SJSA1 (cell line): ENCODE measurements around the gene MAGI2. TPM values are rescaled to one million over a fixed set of nuclear protein-coding genes. Genes with fewer than 3 reads are reported as not detected.

Experiments used
- DNase-seq, 2 experiments: peaks; one replicate each; pipeline ENCODE4 v3.0.0-alpha.2; 2015 to 2020; ENCODE audit warnings: low spot score in 2 of 2, low read depth in 1 of 2
- H3K27ac ChIP-seq: fragments of 250-450 bp; sonication (Bioruptor Pico); 2 replicates; pipeline ENCODE4 v1.5.1; 2020; ENCODE audit warnings: mild to moderate bottlenecking, moderate library complexity
- H3K27me3 ChIP-seq: fragments of 250-450 bp; sonication (Bioruptor Pico); replicated peaks from 2 replicates; pipeline ENCODE4 v1.5.1; 2020; ENCODE audit warnings: mild to moderate bottlenecking, moderate library complexity
- H3K36me3 ChIP-seq: fragments of 250-450 bp; sonication (Bioruptor Pico); 2 replicates; pipeline ENCODE4 v1.5.1; 2020; ENCODE audit warnings: mild to moderate bottlenecking
- H3K4me1 ChIP-seq: fragments of 250-450 bp; sonication (Bioruptor Pico); replicated peaks from 2 replicates; pipeline ENCODE4 v1.6.1; 2021; ENCODE audit warnings: mild to moderate bottlenecking
- H3K4me3 ChIP-seq: fragments of 250-450 bp; sonication (Bioruptor Pico); 2 replicates; pipeline ENCODE4 v1.5.1; 2020; ENCODE audit warnings: mild to moderate bottlenecking
- H3K9me3 ChIP-seq: fragments of 250-450 bp; sonication (Bioruptor Pico); replicated peaks from 2 replicates; pipeline ENCODE4 v1.5.1; 2020; ENCODE audit warnings: mild to moderate bottlenecking
- total RNA-seq: library from RNA; depleted of rRNA; stranded (reverse); fragments of >200 nt; shearing (Covaris generic); gene quantifications from 2 replicates; pipeline ENCODE4 v1.2.3, GENCODE V29; 2014

Gene MAGI2
- total RNA-seq, 1 experiment from 2014 or later, result 0.82 TPM

- Histone ChIP-seq H3K4me3 (no peak overlapping the region), H3K36me3 (no peaks in the 10 kb centered on the region), H3K4me1 (peaks cover 10% of the 10 kb centered on the region), H3K27ac (no peak overlapping the region), H3K27me3 (no peaks in the 10 kb centered on the region), H3K9me3 (no peaks in the 10 kb centered on the region)
- DNase-seq, result peak in 1 of 2 experiments; percentile 25
These were observed 155.2 kb downstream of the MAGI2 start for GRCh38 chr7:79298145-79298760.

- peaks cover 13% of the 10 kb centered on the region for H3K4me1 ChIP-seq
- no peak overlapping the region for H3K4me3 ChIP-seq
- no peaks in the 10 kb centered on the region for H3K27me3 ChIP-seq
- H3K9me3 ChIP-seq, result no peaks in the 10 kb centered on the region
- H3K36me3 ChIP-seq, result no peaks in the 10 kb centered on the region
- DNase-seq, result no peak
- H3K27ac ChIP-seq, result no peak overlapping the region
These were observed 156.7 kb downstream of the MAGI2 start for GRCh38 chr7:79296553-79297320.

GRCh38 chr7:79293655-79294142 is 159.8 kb downstream of the MAGI2 start:
- H3K36me3 ChIP-seq, result no peaks in the 10 kb centered on the region
- DNase-seq, result peak; percentile 57 to 72
- no peak overlapping the region for H3K27ac ChIP-seq
- peaks cover 20% of the 10 kb centered on the region for H3K4me1 ChIP-seq
- no peaks in the 10 kb centered on the region for H3K9me3 ChIP-seq
- no peaks in the 10 kb centered on the region for H3K27me3 ChIP-seq
- H3K4me3 ChIP-seq, result no peak overlapping the region

GRCh38 chr7:79292834-79293233 is 160.6 kb downstream of the MAGI2 start:
- Histone ChIP-seq H3K27me3 (no peaks in the 10 kb centered on the region), H3K36me3 (no peaks in the 10 kb centered on the region), H3K9me3 (no peaks in the 10 kb centered on the region), H3K27ac (no peak overlapping the region), H3K4me3 (no peak overlapping the region), H3K4me1 (peaks cover 20% of the 10 kb centered on the region)
- DNase-seq, result peak in 1 of 2 experiments; percentile 10

GRCh38 chr7:79291498-79291865 is 162.0 kb downstream of the MAGI2 start:
- H3K4me3 ChIP-seq, result no peak overlapping the region
- no peaks in the 10 kb centered on the region for H3K36me3 ChIP-seq
- no peak overlapping the region for H3K27ac ChIP-seq
- H3K9me3 ChIP-seq, result no peaks in the 10 kb centered on the region
- no peaks in the 10 kb centered on the region for H3K27me3 ChIP-seq
- DNase-seq, result no peak
- peaks cover 20% of the 10 kb centered on the region for H3K4me1 ChIP-seq

GRCh38 chr7:79290841-79291497 is 162.5 kb downstream of the MAGI2 start:
- DNase-seq, result no peak
- Histone ChIP-seq H3K9me3 (no peaks in the 10 kb centered on the region), H3K36me3 (no peaks in the 10 kb centered on the region), H3K27ac (no peak overlapping the region), H3K27me3 (no peaks in the 10 kb centered on the region), H3K4me1 (peaks cover 20% of the 10 kb centered on the region), H3K4me3 (no peak overlapping the region)

GRCh38 chr7:79290398-79290797 is 163.1 kb downstream of the MAGI2 start:
- no peak overlapping the region for H3K27ac ChIP-seq
- DNase-seq, result no peak

GRCh38 chr7:79288655-79289054 is 164.8 kb downstream of the MAGI2 start:
- Histone ChIP-seq H3K4me1 (peaks cover 22% of the 10 kb centered on the region), H3K4me3 (no peak overlapping the region), H3K27me3 (no peaks in the 10 kb centered on the region), H3K9me3 (no peaks in the 10 kb centered on the region), H3K36me3 (no peaks in the 10 kb centered on the region), H3K27ac (no peak overlapping the region)
- DNase-seq, result no peak

More at GRCh38 chr7:79290398-79290797, 163.1 kb downstream of the MAGI2 start:
- Histone ChIP-seq H3K4me1 (peaks cover 20% of the 10 kb centered on the region), H3K9me3 (no peaks in the 10 kb centered on the region), H3K4me3 (no peak overlapping the region), H3K36me3 (no peaks in the 10 kb centered on the region), H3K27me3 (no peaks in the 10 kb centered on the region)

- Histone ChIP-seq H3K9me3 (no peaks in the 10 kb centered on the region), H3K36me3 (no peaks in the 10 kb centered on the region), H3K27ac (no peak overlapping the region), H3K4me1 (peaks cover 23% of the 10 kb centered on the region), H3K4me3 (no peak overlapping the region), H3K27me3 (no peaks in the 10 kb centered on the region)
- DNase-seq, result no peak
These were observed 165.5 kb downstream of the MAGI2 start for GRCh38 chr7:79287981-79288380.

GRCh38 chr7:79286181-79286580 is 167.3 kb downstream of the MAGI2 start:
- no peak for DNase-seq
- Histone ChIP-seq H3K9me3 (no peaks in the 10 kb centered on the region), H3K27me3 (no peaks in the 10 kb centered on the region), H3K36me3 (no peaks in the 10 kb centered on the region), H3K4me1 (peaks cover 31% of the 10 kb centered on the region), H3K27ac (no peak overlapping the region), H3K4me3 (no peak overlapping the region)

- no peak for DNase-seq
- H3K4me3 ChIP-seq, result no peak overlapping the region
- H3K4me1 ChIP-seq, result peaks cover 31% of the 10 kb centered on the region
- H3K9me3 ChIP-seq, result no peaks in the 10 kb centered on the region
- H3K27ac ChIP-seq, result no peak overlapping the region
- H3K36me3 ChIP-seq, result no peaks in the 10 kb centered on the region
- no peaks in the 10 kb centered on the region for H3K27me3 ChIP-seq
These were observed 167.7 kb downstream of the MAGI2 start for GRCh38 chr7:79285756-79286155.

- no peak overlapping the region for H3K4me3 ChIP-seq
- H3K27ac ChIP-seq, result peak overlapping the region; percentile 97
- DNase-seq, result no peak
- H3K9me3 ChIP-seq, result no peaks in the 10 kb centered on the region
- no peaks in the 10 kb centered on the region for H3K27me3 ChIP-seq
- H3K4me1 ChIP-seq, result peaks cover 31% of the 10 kb centered on the region
- no peaks in the 10 kb centered on the region for H3K36me3 ChIP-seq
These were observed 169.3 kb downstream of the MAGI2 start for GRCh38 chr7:79284211-79284610.

- peaks cover 31% of the 10 kb centered on the region for H3K4me1 ChIP-seq
- DNase-seq, result peak in 1 of 2 experiments; percentile 86
- no peaks in the 10 kb centered on the region for H3K27me3 ChIP-seq
- no peaks in the 10 kb centered on the region for H3K36me3 ChIP-seq
- no peak overlapping the region for H3K4me3 ChIP-seq
- H3K9me3 ChIP-seq, result no peaks in the 10 kb centered on the region
- H3K27ac ChIP-seq, result peak overlapping the region; percentile 97
These were observed 170.4 kb downstream of the MAGI2 start for GRCh38 chr7:79282882-79283602.
